H1 (cell line): ENCODE measurements around the gene TUBAL3. TPM values are rescaled to one million over a fixed set of nuclear protein-coding genes. Genes with fewer than 3 reads are reported as not detected.

Experiments
- CTCF ChIA-PET: fragments of 300-600 bp; sonication (Branson Sonifier 250); formaldehyde crosslinking; loops from one replicate; lab custom pipeline; 2021; ENCODE audit not compliant: partially characterized antibody; lab: Charles Lee
- POLR2A ChIA-PET: fragments of 300-600 bp; sonication (Branson Sonifier 250); formaldehyde crosslinking; loops from one replicate; lab custom pipeline; 2021; ENCODE audit warnings: inconsistent platforms; ENCODE audit not compliant: partially characterized antibody; lab: Charles Lee
- DNase-seq, 2 experiments: peaks; one replicate each; pipeline versions ENCODE4 v3.0.0 to v3.0.0-alpha.2; 2010 to 2022; ENCODE audit warnings: low spot score in 2 of 2, low read depth in 1 of 2, mixed read lengths in 1 of 2
- FAIRE-seq: peaks from 2 replicates; lab custom pipeline; 2011; peaks lifted over from hg19 to GRCh38; lab: Jason Lieb, UNC
- H2AFZ ChIP-seq: 2 replicates; pipeline ENCODE4 v1.8.1; 2012; ENCODE audit warnings: low read length, inconsistent platforms
- H2AK5ac ChIP-seq: 2 replicates; pipeline ENCODE4 v1.6.1; 2013; ENCODE audit warnings: low read depth, low read length
- H2BK120ac ChIP-seq: replicated peaks from 2 replicates; pipeline ENCODE3; 2013; ENCODE audit warnings: low read depth, low read length, inconsistent platforms
- H2BK12ac ChIP-seq: 2 replicates; pipeline ENCODE4 v1.6.1; 2013; ENCODE audit warnings: low read depth, low read length
- H2BK15ac ChIP-seq: 2 replicates; pipeline ENCODE4 v1.6.1; 2013; ENCODE audit warnings: low read length
- H2BK20ac ChIP-seq: 2 replicates; pipeline ENCODE4 v1.6.1; 2013; ENCODE audit warnings: low read length
- H2BK5ac ChIP-seq: 2 replicates; pipeline ENCODE4 v1.6.1; 2013; ENCODE audit warnings: low read depth, low read length
- H3K14ac ChIP-seq: 2 replicates; pipeline ENCODE4 v1.6.1; 2013; ENCODE audit warnings: inconsistent platforms; ENCODE audit not compliant: insufficient read length
- H3K18ac ChIP-seq: 2 replicates; pipeline ENCODE4 v1.6.1; 2013; ENCODE audit warnings: low read length; ENCODE audit errors: extremely low read depth
- H3K23ac ChIP-seq: 2 replicates; pipeline ENCODE4 v1.6.1; 2013; ENCODE audit warnings: inconsistent platforms; ENCODE audit not compliant: insufficient read length
- H3K23me2 ChIP-seq: 2 replicates; pipeline ENCODE4 v1.6.1; 2013; ENCODE audit warnings: low read depth, low read length
- H3K27ac ChIP-seq: 2 replicates; pipeline ENCODE4 v1.6.1; 2011; ENCODE audit warnings: low read depth, low read length, inconsistent platforms
- H3K27me3 ChIP-seq, 4 experiments: replicated peaks in 1 of 4; 1 replicate in 1 of 4; 2 replicates in 3 of 4; pipeline versions ENCODE4 v1.6.1 to v1.8.1; 2011 to 2013; ENCODE audit warnings: low read length in 3 of 4, mild to moderate bottlenecking in 3 of 4, inconsistent platforms in 2 of 4, mixed read lengths in 2 of 4, moderate library complexity in 1 of 4; ENCODE audit not compliant: control insufficient read depth in 3 of 4, insufficient read depth in 3 of 4; ENCODE audit errors: extremely low read depth in 1 of 4
- H3K36me3 ChIP-seq, 4 experiments: 2 replicates each; pipeline versions ENCODE4 v1.6.1 to v1.8.1; 2011 to 2013; ENCODE audit warnings: mild to moderate bottlenecking in 4 of 4, low read length in 3 of 4, moderate library complexity in 2 of 4, control low read depth in 1 of 4, inconsistent platforms in 1 of 4; ENCODE audit not compliant: insufficient read depth in 4 of 4, control insufficient read depth in 2 of 4
- H3K4ac ChIP-seq: replicated peaks from 2 replicates; pipeline ENCODE3; 2013; ENCODE audit warnings: low read length, low read depth, mixed read lengths, inconsistent platforms; ENCODE audit not compliant: insufficient read length
- H3K4me1 ChIP-seq, 4 experiments: replicated peaks in 1 of 4; 1 replicate in 1 of 4; 2 replicates in 3 of 4; pipeline versions ENCODE4 v1.6.1 to v1.8.1; 2011 to 2013; ENCODE audit warnings: low read length in 3 of 4, inconsistent platforms in 2 of 4, mixed read lengths in 1 of 4; ENCODE audit not compliant: insufficient read depth in 4 of 4, control insufficient read depth in 3 of 4
- H3K4me2 ChIP-seq, 2 experiments: 2 replicates each; pipeline versions ENCODE4 v1.6.1 to v1.8.1; 2011 to 2013; ENCODE audit warnings: low read depth in 2 of 2, low read length in 2 of 2, control low read depth in 1 of 2, inconsistent platforms in 1 of 2, mild to moderate bottlenecking in 1 of 2; ENCODE audit not compliant: insufficient read depth in 1 of 2
- H3K4me3 ChIP-seq, 4 experiments: fragments of 200-600, 300-600 bp in 1 of 4; sonication (generic), shearing (Covaris generic), sonication (Bioruptor Twin) in 1 of 4; 2 replicates each; pipeline versions ENCODE4 v1.5.1 to v1.8.1; 2011 to 2016; ENCODE audit warnings: low read length in 4 of 4, low read depth in 3 of 4, control low read depth in 2 of 4, inconsistent platforms in 2 of 4, mild to moderate bottlenecking in 2 of 4, mixed read lengths in 1 of 4, moderate library complexity in 1 of 4; ENCODE audit not compliant: insufficient read depth in 2 of 4; ENCODE audit errors: extremely low read depth in 1 of 4
- H3K56ac ChIP-seq: replicated peaks from 2 replicates; pipeline ENCODE3; 2013; ENCODE audit warnings: low read depth, mild to moderate bottlenecking, mixed read lengths, low read length, inconsistent platforms; ENCODE audit not compliant: insufficient read length
- H3K79me1 ChIP-seq: 2 replicates; pipeline ENCODE4 v1.6.1; 2013; ENCODE audit warnings: low read depth, low read length, control low read depth
- H3K79me2 ChIP-seq, 2 experiments: 2 replicates each; pipeline versions ENCODE4 v1.6.1 to v1.8.1; 2012 to 2013; ENCODE audit warnings: low read length in 2 of 2, mild to moderate bottlenecking in 2 of 2, inconsistent platforms in 1 of 2; ENCODE audit not compliant: insufficient read depth in 2 of 2, control insufficient read depth in 1 of 2
- H3K9ac ChIP-seq, 4 experiments: replicated peaks in 1 of 4; 1 replicate in 1 of 4; 2 replicates in 3 of 4; pipeline versions ENCODE4 v1.6.1 to v1.8.1; 2011 to 2013; ENCODE audit warnings: low read depth in 3 of 4, low read length in 3 of 4, control low read depth in 2 of 4, mild to moderate bottlenecking in 2 of 4, moderate library complexity in 2 of 4, inconsistent platforms in 1 of 4; ENCODE audit errors: extremely low read depth in 1 of 4
- H3K9me3 ChIP-seq, 2 experiments: 2 replicates each; pipeline versions ENCODE4 v1.6.1 to v1.8.1; 2012 to 2013; ENCODE audit warnings: mild to moderate bottlenecking in 2 of 2, moderate library complexity in 2 of 2, control low read depth in 1 of 2, inconsistent platforms in 1 of 2, low read depth in 1 of 2, low read length in 1 of 2, mixed read lengths in 1 of 2; ENCODE audit not compliant: insufficient read depth in 2 of 2
- H4K20me1 ChIP-seq, 2 experiments: replicated peaks in 1 of 2; 2 replicates each; pipeline versions ENCODE3 to v1.8.1; 2011 to 2013; ENCODE audit warnings: inconsistent platforms in 2 of 2, low read length in 2 of 2, mild to moderate bottlenecking in 1 of 2; ENCODE audit not compliant: insufficient read depth in 2 of 2, control insufficient read depth in 1 of 2
- H4K5ac ChIP-seq: 2 replicates; pipeline ENCODE4 v1.6.1; 2013; ENCODE audit warnings: low read length, low read depth, mixed read lengths, inconsistent platforms; ENCODE audit not compliant: insufficient read length
- H4K8ac ChIP-seq: 2 replicates; pipeline ENCODE4 v1.8.0; 2013; ENCODE audit warnings: mild to moderate bottlenecking, moderate library complexity, low read length, inconsistent platforms; ENCODE audit not compliant: insufficient read depth; ENCODE audit errors: extremely low read depth
- H4K91ac ChIP-seq: replicated peaks from 2 replicates; pipeline ENCODE3; 2013; ENCODE audit warnings: low read length, mixed read lengths, inconsistent platforms; ENCODE audit not compliant: insufficient read length
- CHD2 ChIP-seq: IDR thresholded peaks from 2 replicates; pipeline ENCODE4 v1.6.1; 2012; ENCODE audit warnings: low read length, improper control_type of control experiment
- NANOG ChIP-seq: IDR thresholded peaks from 2 replicates; pipeline ENCODE4 v1.6.1; 2011; ENCODE audit warnings: low read length, low read depth, mild to moderate bottlenecking, inconsistent platforms; ENCODE audit not compliant: insufficient read depth, poor library complexity, severe bottlenecking
- POLR2A ChIP-seq, 2 experiments: IDR thresholded peaks; 1 replicate in 1 of 2; 2 replicates in 1 of 2; pipeline ENCODE4 v1.6.1; 2011; ENCODE audit warnings: low read depth in 2 of 2, low read length in 2 of 2, mild to moderate bottlenecking in 2 of 2; ENCODE audit errors: control extremely low read depth in 1 of 2
- SIRT6 ChIP-seq: IDR thresholded peaks from one replicate; pipeline ENCODE4 v1.7.1; 2012; ENCODE audit warnings: low read length, inconsistent platforms
- SP2 ChIP-seq: IDR thresholded peaks from 2 replicates; pipeline ENCODE4 v1.6.1; 2012; ENCODE audit warnings: mild to moderate bottlenecking, low read length, inconsistent platforms
- TAF1 ChIP-seq: IDR thresholded peaks from 2 replicates; pipeline ENCODE4 v1.6.1; 2011; ENCODE audit warnings: mild to moderate bottlenecking, low read depth, low read length
- YY1 ChIP-seq: IDR thresholded peaks from 2 replicates; pipeline ENCODE4 v1.6.1; 2011; ENCODE audit warnings: low read depth, mild to moderate bottlenecking, low read length
- WGBS, 2 experiments: shearing (Covaris generic) in 1 of 2; methylation state at CpG; one replicate each; pipeline versions ENCODE4 v1.1.6 to v1.1.7; 2013 to 2015; ENCODE audit warnings: low lambda C conversion rate in 2 of 2, mixed read lengths in 2 of 2, inconsistent platforms in 1 of 2, low coverage in 1 of 2, missing lambda C conversion rate in 1 of 2; ENCODE audit not compliant: insufficient replicate concordance in 2 of 2, insufficient coverage in 1 of 2, insufficient read length in 1 of 2; ENCODE audit errors: extremely low coverage in 1 of 2, missing lambda C conversion rate in 1 of 2; 5-methylcytosine and 5-hydroxymethylcytosine counted together
- polyA plus RNA-seq, 7 experiments: library from polyadenylated mRNA; depleted of rRNA in 3 of 7; stranded (reverse) in 5 of 7; unstranded in 2 of 7; fragments of >200 nt in 5 of 7; fragments of 200-250 nt in 2 of 7; gene quantifications; 1 replicate in 5 of 7; 2 replicates in 1 of 7; 4 replicates in 1 of 7; pipeline versions ENCODE4 v1.2.1 to v1.2.3, GENCODE V29; 2011 to 2013; ENCODE audit warnings: missing spikeins in 2 of 7, mixed read lengths in 2 of 7
- total RNA-seq: library from RNA; stranded (reverse); fragmentation: NEBNext Ultra II Directional; extraction: Animal tissue kit (Norgen Biotek cat#: 25700); gene quantifications from 2 replicates; pipeline ENCODE4 v1.2.1, GENCODE V29; 2021

TUBAL3 gene
- total and polyA plus RNA-seq, 2 of the 8 experiments (the other 6 are each of a cell fraction or from before 2014, with no cell fraction given) = 0.17 TPM; not detected in 1

DNA sequence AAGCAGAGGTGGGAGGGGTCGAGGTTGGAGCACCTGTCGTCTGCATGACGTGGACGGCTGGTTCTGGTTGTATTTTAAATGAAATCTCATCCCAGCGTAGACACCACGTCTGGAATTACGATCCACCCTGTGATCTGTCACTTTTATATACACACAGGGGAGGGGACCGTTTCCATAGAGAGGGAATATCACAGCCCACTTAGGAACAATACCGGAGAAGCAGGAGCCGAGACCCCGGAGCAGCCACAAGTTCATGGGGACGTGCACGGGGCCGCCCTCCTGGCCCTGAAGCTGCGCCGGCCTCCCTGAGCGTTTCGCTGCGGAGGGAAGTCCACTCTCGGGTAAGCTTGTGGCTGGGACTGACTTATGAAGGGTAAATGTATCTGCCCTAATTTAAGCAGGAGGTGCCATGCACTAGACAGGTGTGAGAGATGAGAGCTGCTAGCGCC lies 39.7 kb downstream of the TUBAL3 start, which contains the start of gene UCN3:
UCN3 (plus strand) TSS at position 77 of the 449 bp plus-strand sequence. CDS start 8,755 bp downstream, outside the sequence.
- no peaks in the 10 kb centered on the region for H3K79me1 ChIP-seq
- CTCF ChIA-PET = no interaction called here

More for the DNA sequence above, 39.7 kb downstream of the TUBAL3 start, which contains the start of gene UCN3:
- H3K4ac ChIP-seq = no peak within 1 kb of the TSS
- H3K36me3 ChIP-seq = no peaks in the 10 kb centered on the region
- H2BK12ac ChIP-seq = no peak within 1 kb of the TSS
- no peak within 1 kb of the TSS for H3K18ac ChIP-seq
- H2BK20ac ChIP-seq = no peak within 1 kb of the TSS
- no peak within 1 kb of the TSS for H3K23ac ChIP-seq
- WGBS, 2 experiments = 86% methylated on average over 17 of the region's 21 CpGs; no CpG with 5 or more reads in 1 of the 2 experiments
- no peak for DNase-seq
- no peaks in the 10 kb centered on the region for H4K20me1 ChIP-seq
- no peak within 1 kb of the TSS for H2BK120ac ChIP-seq
- no peak for TF ChIP-seq CHD2
- no peak for TF ChIP-seq TAF1
- no peak for TF ChIP-seq SIRT6
- no peak for TF ChIP-seq SP2
- no peak for TF ChIP-seq YY1
- no peak for TF ChIP-seq NANOG
- no peak for TF ChIP-seq POLR2A (IDR thresholded peaks at IDR 0.05; ENCODE audit: control extremely low read depth in 1 of 2, low read depth in 2 of 2, low read length in 2 of 2)
- H3K56ac ChIP-seq = no peak within 1 kb of the TSS
- H3K4me2 ChIP-seq = no peak within 1 kb of the TSS
- H4K5ac ChIP-seq = no peak within 1 kb of the TSS
- H3K23me2 ChIP-seq = peaks cover 3% of the 10 kb centered on the region; the same call in 1 of the 2 replicates
- H2BK5ac ChIP-seq = no peak within 1 kb of the TSS
- peak within 1 kb of the TSS; percentile 23; the same call in 1 of the 2 replicates for H4K8ac ChIP-seq
- no peaks in the 10 kb centered on the region for H3K9me3 ChIP-seq
- no peak within 1 kb of the TSS for H3K27ac ChIP-seq
- H3K14ac ChIP-seq = no peak within 1 kb of the TSS
- POLR2A ChIA-PET = no interaction called here
- H2AFZ ChIP-seq = peak within 1 kb of the TSS; percentile 56
- no peak within 1 kb of the TSS for H2AK5ac ChIP-seq
- H2BK15ac ChIP-seq = no peak within 1 kb of the TSS
- H3K79me2 ChIP-seq = no peaks in the 10 kb centered on the region
- H3K4me3 ChIP-seq = no peak within 1 kb of the TSS
- no peaks in the 10 kb centered on the region for H3K4me1 ChIP-seq
- FAIRE-seq = no peak
- no peaks in the 10 kb centered on the region; a peak in 1 of 7 replicates for H3K27me3 ChIP-seq
- no peak within 1 kb of the TSS for H3K9ac ChIP-seq
- no peak within 1 kb of the TSS for H4K91ac ChIP-seq
